ENCODE measurements around the gene KYAT1.

- TF ChIP-seq CTCF (conservative IDR thresholded peaks at IDR 0.05) (no peak), EZH2 (IDR thresholded peaks at IDR 0.05; ENCODE audit: low read depth) (no peak)
Observed at GRCh38 chr9:128918921-128919320, 37.2 kb upstream of the KYAT1 start.

All from PC-9 (cell line).